GM12872 (cell line): ENCODE data around the gene CASS4.

ENCODE experiments used
- TF ChIP-seq, protein P1 (sequence below): IDR thresholded peaks from 3 replicates; pipeline ENCODE4 v1.5.1; 2011; ENCODE audit warnings: low read depth, mild to moderate bottlenecking, low read length, moderate library complexity; ENCODE audit not compliant: insufficient read depth

Gene CASS4

DNA sequence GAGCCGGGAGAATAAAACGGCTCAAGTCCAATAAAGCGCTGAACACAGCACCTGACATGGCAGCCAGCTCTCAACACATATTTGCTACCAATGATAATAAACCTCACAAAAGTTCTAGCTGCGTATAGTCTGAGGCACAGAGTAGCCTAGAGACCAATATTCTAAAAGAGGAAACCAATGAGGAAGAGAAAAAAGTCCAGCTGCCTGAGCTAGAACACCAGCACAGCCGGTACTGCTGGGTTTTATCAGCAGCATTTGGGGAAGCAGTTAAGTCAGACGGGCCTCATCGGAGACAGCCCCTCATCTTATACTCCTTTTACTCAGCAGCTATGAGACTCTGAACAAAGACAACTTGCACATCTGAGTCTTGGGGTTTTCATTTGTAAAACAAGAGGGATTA lies 53.9 kb downstream of the CASS4 start:
- TF ChIP-seq, protein P1, sequence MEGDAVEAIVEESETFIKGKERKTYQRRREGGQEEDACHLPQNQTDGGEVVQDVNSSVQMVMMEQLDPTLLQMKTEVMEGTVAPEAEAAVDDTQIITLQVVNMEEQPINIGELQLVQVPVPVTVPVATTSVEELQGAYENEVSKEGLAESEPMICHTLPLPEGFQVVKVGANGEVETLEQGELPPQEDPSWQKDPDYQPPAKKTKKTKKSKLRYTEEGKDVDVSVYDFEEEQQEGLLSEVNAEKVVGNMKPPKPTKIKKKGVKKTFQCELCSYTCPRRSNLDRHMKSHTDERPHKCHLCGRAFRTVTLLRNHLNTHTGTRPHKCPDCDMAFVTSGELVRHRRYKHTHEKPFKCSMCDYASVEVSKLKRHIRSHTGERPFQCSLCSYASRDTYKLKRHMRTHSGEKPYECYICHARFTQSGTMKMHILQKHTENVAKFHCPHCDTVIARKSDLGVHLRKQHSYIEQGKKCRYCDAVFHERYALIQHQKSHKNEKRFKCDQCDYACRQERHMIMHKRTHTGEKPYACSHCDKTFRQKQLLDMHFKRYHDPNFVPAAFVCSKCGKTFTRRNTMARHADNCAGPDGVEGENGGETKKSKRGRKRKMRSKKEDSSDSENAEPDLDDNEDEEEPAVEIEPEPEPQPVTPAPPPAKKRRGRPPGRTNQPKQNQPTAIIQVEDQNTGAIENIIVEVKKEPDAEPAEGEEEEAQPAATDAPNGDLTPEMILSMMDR: no peak

DNA sequence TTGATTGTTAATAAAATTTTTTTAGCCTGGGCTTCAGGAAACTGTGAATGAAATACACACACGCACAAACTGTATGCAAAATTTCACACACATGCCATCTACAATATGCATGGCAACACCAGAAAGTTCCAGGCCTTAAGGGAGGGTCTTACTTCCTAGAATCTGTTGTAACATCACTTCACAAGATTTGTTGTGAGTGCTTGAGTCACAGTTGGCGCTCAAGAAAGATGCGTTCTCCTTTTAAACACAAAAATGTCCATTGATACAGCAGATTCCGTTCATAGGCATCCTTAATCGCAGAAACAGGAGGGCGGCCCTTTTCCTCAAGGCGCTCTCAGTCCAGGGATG lies 55.9 kb downstream of the CASS4 start:
- TF ChIP-seq, protein P1: no peak

DNA sequence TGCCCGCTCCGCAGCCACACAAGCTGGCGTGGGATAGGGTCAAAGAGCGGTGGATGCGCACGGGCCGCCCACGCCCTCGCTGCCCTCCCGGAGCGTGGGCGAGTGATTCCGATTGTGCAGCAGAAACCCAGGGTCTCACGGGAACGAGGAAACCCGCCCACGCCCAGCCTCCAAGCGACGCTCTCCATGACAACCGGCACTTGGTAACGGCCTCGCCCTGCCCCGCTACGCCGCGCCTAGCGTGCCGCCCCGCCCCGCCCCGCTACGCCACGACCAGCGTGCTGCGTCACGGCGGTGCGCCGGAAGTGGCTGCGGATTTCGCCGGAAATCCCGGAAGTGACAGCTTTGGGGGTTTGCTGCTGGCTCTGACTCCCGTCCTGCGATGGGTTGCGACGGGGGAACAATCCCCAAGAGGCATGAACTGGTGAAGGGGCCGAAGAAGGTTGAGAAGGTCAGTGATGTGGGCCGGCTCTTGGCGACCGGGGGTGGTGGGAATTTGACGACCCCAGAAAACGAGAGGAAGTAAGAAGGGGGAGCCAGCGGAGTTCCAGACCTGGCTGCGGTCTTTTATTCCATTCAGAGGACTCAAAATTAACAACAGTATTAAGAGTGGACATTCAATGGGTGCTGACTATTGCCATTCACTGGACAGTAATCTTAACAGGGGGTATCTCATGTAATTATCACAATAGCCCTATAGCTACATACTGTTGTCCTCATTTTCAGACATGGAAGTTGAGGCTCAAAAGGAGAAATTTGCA lies 56.4 kb downstream of the CASS4 start, which contains the start of gene RTF2:
TSS of gene RTF2 (plus strand) at position 312 of the 761 bp plus-strand sequence. CDS start at position 383, 71 bp downstream.
- TF ChIP-seq, protein P1: no peak

DNA sequence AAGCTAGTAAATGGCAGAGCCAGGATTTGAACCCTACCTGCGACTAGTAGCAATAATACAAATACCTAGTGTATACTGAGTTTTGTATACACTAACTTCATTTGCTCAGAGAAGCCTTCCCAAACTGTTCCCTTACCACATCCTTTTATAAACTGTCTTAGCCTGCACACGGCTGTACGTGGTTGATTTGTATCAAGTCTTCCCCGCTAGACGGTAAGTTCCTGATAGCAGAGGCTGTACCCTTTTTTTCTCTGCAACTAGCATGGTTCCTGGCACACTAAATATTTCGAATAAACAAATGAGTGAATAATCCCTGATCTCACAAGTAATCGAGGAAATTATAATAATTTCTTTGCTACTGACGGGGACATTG lies 57.0 kb downstream of the CASS4 start:
- TF ChIP-seq, protein P1: no peak

DNA sequence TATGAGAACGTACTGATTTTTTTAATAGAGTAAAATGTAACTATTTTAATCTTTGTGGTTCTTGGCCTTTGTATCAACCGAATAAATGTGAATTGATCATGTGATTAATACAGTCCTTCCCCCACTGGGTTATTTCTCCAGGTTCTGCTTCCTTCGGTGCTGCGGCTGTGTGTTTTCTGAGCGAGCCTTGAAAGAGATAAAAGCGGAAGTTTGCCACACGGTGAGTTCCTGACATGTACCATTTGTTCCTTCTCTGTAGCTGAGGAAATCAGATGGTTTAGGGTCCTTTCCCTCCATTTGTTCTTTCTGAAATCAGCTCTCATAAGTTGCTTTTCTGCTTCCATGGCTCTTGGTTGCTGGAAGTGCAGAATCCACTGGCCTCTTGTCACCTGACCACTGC lies 71.9 kb downstream of the CASS4 start:
- TF ChIP-seq, protein P1: no peak

DNA sequence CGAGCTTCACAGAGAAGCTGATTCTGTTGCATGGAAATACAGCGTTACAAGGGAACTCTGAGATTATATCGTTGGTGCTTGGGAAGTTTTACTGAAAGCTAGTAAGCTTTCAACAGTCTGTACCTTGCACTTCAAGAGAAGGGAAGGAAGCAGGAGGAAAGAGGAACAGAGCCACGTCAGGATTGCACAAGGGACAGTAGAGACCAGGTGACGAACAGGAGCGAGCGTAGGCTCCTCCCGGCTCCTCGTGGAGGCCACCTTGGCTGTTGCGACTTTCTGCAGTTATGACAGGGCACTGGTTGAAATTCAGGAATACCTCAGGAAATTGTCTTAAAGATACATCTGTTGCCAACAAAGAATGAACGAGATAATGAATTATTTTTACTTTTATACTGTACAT lies 75.2 kb downstream of the CASS4 start:
- TF ChIP-seq, protein P1: no peak

DNA sequence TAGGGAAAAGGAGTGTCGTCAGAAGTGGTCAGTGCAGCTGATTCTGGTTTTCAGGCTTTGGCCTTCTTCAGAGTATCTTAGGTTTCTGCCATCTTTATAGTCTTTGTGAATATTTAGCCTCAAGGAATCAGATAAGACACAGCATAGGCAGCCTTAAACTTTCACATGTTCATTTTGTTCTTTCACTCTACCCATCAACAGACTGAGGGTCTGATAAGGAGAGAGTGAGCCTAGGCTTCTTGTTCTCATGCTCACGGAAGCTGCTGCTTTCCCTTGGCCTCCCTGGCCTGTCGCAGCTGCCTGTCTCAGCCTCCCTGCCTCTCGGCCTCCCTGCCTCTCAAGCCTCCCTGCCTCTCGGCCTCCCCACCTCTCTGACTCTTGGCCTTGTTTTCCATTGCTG lies 76.5 kb downstream of the CASS4 start:
- TF ChIP-seq, protein P1: no peak
